Endothelial cell of umbilical vein (primary cell): ENCODE results near the gene BORCS5. TPM values are rescaled to one million over a fixed set of nuclear protein-coding genes. Genes with fewer than 3 reads are reported as not detected.

Source experiments
- BruUV-seq: library from RNA; stranded (reverse); fragments of 400-500 nt; replicated peaks from 2 replicates; lab custom pipeline; 2021; lab: Mats Ljungman, UMichigan
- CTCF ChIA-PET: fragments of 300-600, 350-600 bp; sonication (Branson Sonifier 250); formaldehyde crosslinking; loops from one replicate; lab custom pipeline; 2021; ENCODE audit warnings: antibody characterized with exemption, inconsistent platforms; lab: Charles Lee
- POLR2A ChIA-PET: fragments of 300-600, 350-600 bp; sonication (Branson Sonifier 250); formaldehyde crosslinking; loops from one replicate; lab custom pipeline; 2021; ENCODE audit warnings: antibody characterized with exemption, inconsistent platforms; lab: Charles Lee
- DNase-seq: peaks from one replicate; pipeline ENCODE4 v3.0.0-alpha.2; 2011; ENCODE audit warnings: low read depth, low spot score
- FAIRE-seq: peaks from 2 replicates; lab custom pipeline; 2011; peaks lifted over from hg19 to GRCh38; lab: Jason Lieb, UNC
- H2AFZ ChIP-seq: 2 replicates; pipeline ENCODE4 v1.6.0; 2012; ENCODE audit warnings: low read depth, low read length, control low read depth, inconsistent platforms
- H3K27ac ChIP-seq: 2 replicates; pipeline ENCODE4 v1.5.1; 2011; ENCODE audit warnings: low read depth, mild to moderate bottlenecking, control low read depth, low read length, moderate library complexity; ENCODE audit not compliant: insufficient read depth
- H3K27me3 ChIP-seq, 2 experiments: 2 replicates each; pipeline versions ENCODE4 v1.6.0 to v1.6.1; 2011; ENCODE audit warnings: low read length in 2 of 2, mixed read lengths in 1 of 2; ENCODE audit not compliant: control insufficient read depth in 2 of 2, insufficient read depth in 2 of 2
- H3K36me3 ChIP-seq, 2 experiments: 2 replicates in 1 of 2; 3 replicates in 1 of 2; pipeline ENCODE4 v1.5.1; 2011; ENCODE audit warnings: low read length in 2 of 2, mild to moderate bottlenecking in 1 of 2, moderate library complexity in 1 of 2; ENCODE audit not compliant: control insufficient read depth in 2 of 2, insufficient read depth in 2 of 2; ENCODE audit errors: extremely low read depth in 1 of 2
- H3K4me1 ChIP-seq: 3 replicates; pipeline ENCODE4 v1.5.1; 2011; ENCODE audit warnings: mild to moderate bottlenecking, low read length; ENCODE audit not compliant: control insufficient read depth, insufficient read depth; ENCODE audit errors: extremely low read depth
- H3K4me2 ChIP-seq: 2 replicates; pipeline ENCODE4 v1.6.1; 2011; ENCODE audit warnings: low read length, control low read depth, mixed read lengths; ENCODE audit not compliant: insufficient read depth
- H3K4me3 ChIP-seq, 3 experiments: fragments of 200-600 bp in 1 of 3; sonication (generic), shearing (Covaris generic) in 1 of 3; replicated peaks in 1 of 3; 2 replicates each; pipeline ENCODE4 v1.5.1; 2011 to 2016; ENCODE audit warnings: control low read depth in 3 of 3, low read length in 3 of 3, mild to moderate bottlenecking in 2 of 3, inconsistent platforms in 1 of 3, low read depth in 1 of 3, moderate library complexity in 1 of 3; ENCODE audit not compliant: insufficient read depth in 1 of 3
- H3K79me2 ChIP-seq: 2 replicates; pipeline ENCODE4 v1.6.0; 2012; ENCODE audit warnings: low read length, inconsistent platforms; ENCODE audit not compliant: control insufficient read depth, insufficient read depth
- H3K9ac ChIP-seq: replicated peaks from 2 replicates; pipeline ENCODE3; 2011; ENCODE audit warnings: low read length, control low read depth; ENCODE audit not compliant: insufficient read depth; ENCODE audit errors: extremely low read depth
- H3K9me1 ChIP-seq: replicated peaks from 3 replicates; pipeline ENCODE4 v1.6.0; 2011; ENCODE audit warnings: mild to moderate bottlenecking, low read length; ENCODE audit not compliant: control insufficient read depth, insufficient read depth; ENCODE audit errors: extremely low read depth
- H3K9me3 ChIP-seq: replicated peaks from 2 replicates; pipeline ENCODE4 v1.5.1; 2012; ENCODE audit warnings: low read length, inconsistent platforms; ENCODE audit not compliant: control insufficient read depth, insufficient read depth
- H4K20me1 ChIP-seq: replicated peaks from 2 replicates; pipeline ENCODE3; 2011; ENCODE audit warnings: mild to moderate bottlenecking, low read length; ENCODE audit not compliant: control insufficient read depth, insufficient read depth; ENCODE audit errors: extremely low read depth
- EZH2 ChIP-seq: IDR thresholded peaks from 2 replicates; pipeline ENCODE4 v1.6.1; 2012; ENCODE audit warnings: borderline replicate concordance, low read depth, mild to moderate bottlenecking, moderate library complexity, low read length, inconsistent platforms; ENCODE audit not compliant: severe bottlenecking
- FOS ChIP-seq: IDR thresholded peaks from 2 replicates; pipeline ENCODE4 v1.6.1; 2011; ENCODE audit warnings: mild to moderate bottlenecking, low read length, moderate library complexity, borderline replicate concordance; ENCODE audit not compliant: insufficient read depth
- GATA2 ChIP-seq: IDR thresholded peaks from 2 replicates; pipeline ENCODE4 v1.7.0; 2011; ENCODE audit warnings: low read depth, mild to moderate bottlenecking, moderate library complexity, mixed read lengths, low read length; ENCODE audit not compliant: insufficient read length, insufficient read depth
- JUN ChIP-seq: IDR thresholded peaks from 2 replicates; pipeline ENCODE4 v1.6.1; 2011; ENCODE audit warnings: borderline replicate concordance, low read depth; ENCODE audit not compliant: insufficient read length, insufficient read depth
- MYC ChIP-seq: IDR thresholded peaks from one replicate; pipeline ENCODE4 v1.6.1; 2011; ENCODE audit warnings: mild to moderate bottlenecking, low read depth, low read length
- POLR2A ChIP-seq: IDR thresholded peaks from 2 replicates; pipeline ENCODE4 v1.6.1; 2012; ENCODE audit warnings: low read depth, mild to moderate bottlenecking, control low read depth, low read length
- POLR2AphosphoS5 ChIP-seq: IDR thresholded peaks from 2 replicates; pipeline ENCODE4 v1.6.1; 2012; ENCODE audit warnings: low read depth, mild to moderate bottlenecking, control low read depth, low read length, moderate library complexity; ENCODE audit not compliant: insufficient read depth
- dilution Hi-C: fragments of 300-500 bp; cut with MboI; formaldehyde crosslinking; loops from one replicate; pipeline ENCODE4 v1.15.0; 2019; ENCODE audit warnings: low sequenced_read_pairs; ENCODE audit not compliant: extremely low pct_ligation_motif_present
- intact Hi-C: fragments of 100-400 bp; cut with micrococcal nuclease; formaldehyde crosslinking; loops from one replicate; pipeline ENCODE4 v1.10.0; 2022
- polyA plus RNA-seq, 4 experiments: library from polyadenylated mRNA; depleted of rRNA in 3 of 4; stranded (reverse) in 3 of 4; unstranded in 1 of 4; fragments of >200 nt; gene quantifications; 2 replicates each; pipeline versions ENCODE4 v1.2.1 to v1.2.3, GENCODE V29; 2011 to 2012; ENCODE audit warnings: missing spikeins in 1 of 4
- total RNA-seq: library from RNA; stranded (reverse); gene quantifications from 2 replicates; pipeline ENCODE4 v1.2.3, GENCODE V29; 2021
- TF ChIP-seq, protein P1 (sequence below), 2 donors: IDR thresholded peaks; 1 replicate in 1 of 2; 2 replicates in 1 of 2; pipeline ENCODE4 v1.5.1; 2011; ENCODE audit warnings: low read length in 2 of 2, mild to moderate bottlenecking in 2 of 2, moderate library complexity in 2 of 2, control low read depth in 1 of 2, inconsistent platforms in 1 of 2, low read depth in 1 of 2; ENCODE audit not compliant: insufficient read depth in 1 of 2; ENCODE audit errors: extremely low read depth in 1 of 2
- TF ChIP-seq, protein P2 (sequence below): IDR thresholded peaks from 2 replicates; pipeline ENCODE4 v1.6.1; 2011; ENCODE audit not compliant: insufficient read depth, insufficient read length

The BORCS5 gene
- total and polyA plus RNA-seq, 2 donors (not counting 3 experiments of a cell fraction or from before 2014, with no cell fraction given): 8.3 to 10.5 TPM

DNA sequence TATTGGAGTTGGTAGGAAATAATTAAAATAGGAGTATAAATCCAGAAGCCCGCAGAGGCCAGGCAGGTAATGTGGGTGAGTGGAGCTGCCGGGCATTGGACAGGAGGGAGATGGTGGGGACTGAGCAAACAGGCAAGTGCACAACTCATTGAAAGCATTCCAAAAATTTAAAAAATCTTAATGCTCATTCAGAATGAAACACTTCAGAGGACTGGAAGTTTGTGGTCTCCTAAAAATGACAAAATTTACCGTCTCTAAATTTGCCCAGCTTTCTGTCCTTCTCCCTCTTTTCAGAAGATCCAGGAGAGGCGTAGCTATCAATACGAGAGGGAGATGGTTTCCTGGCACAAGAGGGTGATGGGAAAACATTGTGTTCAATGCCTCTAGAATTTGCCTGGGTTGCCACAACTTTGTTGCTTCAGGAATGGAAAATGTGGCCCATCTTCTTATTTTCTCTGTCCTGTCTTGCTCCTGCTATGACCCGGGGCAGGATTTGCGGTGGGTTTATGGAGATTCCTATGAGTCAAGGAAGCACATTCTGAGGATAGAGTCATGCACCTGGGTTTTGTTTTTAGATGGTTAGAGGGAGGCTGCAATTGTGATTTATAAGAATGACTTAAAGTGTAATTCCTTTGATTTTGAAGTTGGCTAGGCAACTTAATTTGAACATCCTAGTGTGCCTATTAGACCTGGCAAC, 72.2 kb downstream of the BORCS5 start:
- FAIRE-seq: no peak

DNA sequence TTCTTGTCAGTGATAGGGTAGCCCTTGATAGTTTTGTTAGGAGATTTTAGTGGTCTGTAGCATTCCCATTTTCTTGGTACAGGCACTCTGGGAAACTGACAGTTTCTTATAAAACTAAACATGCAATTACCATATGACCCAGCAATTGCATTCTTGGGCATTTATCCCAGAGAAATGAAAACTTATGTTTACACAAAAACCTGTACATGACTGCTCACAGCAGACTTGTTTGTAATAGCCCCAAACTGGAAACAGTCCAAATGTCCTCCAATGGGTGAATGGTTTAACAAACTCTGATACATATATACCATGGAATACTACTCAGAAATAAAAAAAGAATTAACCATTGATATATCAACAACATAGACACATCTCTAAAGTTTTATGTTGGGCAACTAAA, 75.5 kb downstream of the BORCS5 start:
- no peaks in the 10 kb centered on the region for H3K36me3 ChIP-seq
- H3K4me3 ChIP-seq: no peak overlapping the region
- H3K9me1 ChIP-seq: no peaks in the 10 kb centered on the region
- peak; percentile 75 for DNase-seq
- H3K79me2 ChIP-seq: no peaks in the 10 kb centered on the region
- H3K9me3 ChIP-seq: no peaks in the 10 kb centered on the region
- ChIA-PET CTCF (no interaction called here), POLR2A (no interaction called here)
- dilution Hi-C loops (no loop called here), intact Hi-C loops (no loop called here)
- no peak overlapping the region for H3K27ac ChIP-seq
- peak; percentile 59 for FAIRE-seq
- H2AFZ ChIP-seq: no peak overlapping the region
- BruUV-seq: no TSS peak
- H3K9ac ChIP-seq: no peak overlapping the region
- H4K20me1 ChIP-seq: no peaks in the 10 kb centered on the region
- H3K4me1 ChIP-seq: peaks cover 5% of the 10 kb centered on the region
- no peaks in the 10 kb centered on the region for H3K27me3 ChIP-seq
- TF ChIP-seq FOS (no peak), POLR2A (no peak), MYC (no peak), JUN (no peak), EZH2 (no peak), POLR2AphosphoS5 (no peak), GATA2 (no peak)
- TF ChIP-seq, protein P1, sequence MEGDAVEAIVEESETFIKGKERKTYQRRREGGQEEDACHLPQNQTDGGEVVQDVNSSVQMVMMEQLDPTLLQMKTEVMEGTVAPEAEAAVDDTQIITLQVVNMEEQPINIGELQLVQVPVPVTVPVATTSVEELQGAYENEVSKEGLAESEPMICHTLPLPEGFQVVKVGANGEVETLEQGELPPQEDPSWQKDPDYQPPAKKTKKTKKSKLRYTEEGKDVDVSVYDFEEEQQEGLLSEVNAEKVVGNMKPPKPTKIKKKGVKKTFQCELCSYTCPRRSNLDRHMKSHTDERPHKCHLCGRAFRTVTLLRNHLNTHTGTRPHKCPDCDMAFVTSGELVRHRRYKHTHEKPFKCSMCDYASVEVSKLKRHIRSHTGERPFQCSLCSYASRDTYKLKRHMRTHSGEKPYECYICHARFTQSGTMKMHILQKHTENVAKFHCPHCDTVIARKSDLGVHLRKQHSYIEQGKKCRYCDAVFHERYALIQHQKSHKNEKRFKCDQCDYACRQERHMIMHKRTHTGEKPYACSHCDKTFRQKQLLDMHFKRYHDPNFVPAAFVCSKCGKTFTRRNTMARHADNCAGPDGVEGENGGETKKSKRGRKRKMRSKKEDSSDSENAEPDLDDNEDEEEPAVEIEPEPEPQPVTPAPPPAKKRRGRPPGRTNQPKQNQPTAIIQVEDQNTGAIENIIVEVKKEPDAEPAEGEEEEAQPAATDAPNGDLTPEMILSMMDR (IDR thresholded peaks at IDR 0.05; ENCODE audit: extremely low read depth in 1 of 2, insufficient read depth in 1 of 2, low read depth in 1 of 2, low read length in 2 of 2): no peak
- TF ChIP-seq, protein P2, sequence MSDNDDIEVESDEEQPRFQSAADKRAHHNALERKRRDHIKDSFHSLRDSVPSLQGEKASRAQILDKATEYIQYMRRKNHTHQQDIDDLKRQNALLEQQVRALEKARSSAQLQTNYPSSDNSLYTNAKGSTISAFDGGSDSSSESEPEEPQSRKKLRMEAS: no peak
- H3K4me2 ChIP-seq: no peak overlapping the region

More for the DNA sequence above, 72.2 kb downstream of the BORCS5 start:
- Histone ChIP-seq H3K79me2 (no peaks in the 10 kb centered on the region), H3K4me2 (no peak overlapping the region), H3K27ac (no peak overlapping the region), H3K9me3 (no peaks in the 10 kb centered on the region), H3K4me1 (peaks cover 20% of the 10 kb centered on the region), H3K4me3 (no peak overlapping the region), H3K9ac (no peak overlapping the region), H2AFZ (no peak overlapping the region), H4K20me1 (no peaks in the 10 kb centered on the region), H3K27me3 (no peaks in the 10 kb centered on the region), H3K36me3 (no peaks in the 10 kb centered on the region), H3K9me1 (no peaks in the 10 kb centered on the region)
- intact Hi-C loops: no loop called here
- POLR2A ChIA-PET: no interaction called here
- no peak for DNase-seq
- no peak for TF ChIP-seq MYC
- dilution Hi-C loops: no loop called here
- CTCF ChIA-PET: no interaction called here
- no TSS peak for BruUV-seq
